ENCODE data around the gene ZNF281.

ZNF281 gene

DNA sequence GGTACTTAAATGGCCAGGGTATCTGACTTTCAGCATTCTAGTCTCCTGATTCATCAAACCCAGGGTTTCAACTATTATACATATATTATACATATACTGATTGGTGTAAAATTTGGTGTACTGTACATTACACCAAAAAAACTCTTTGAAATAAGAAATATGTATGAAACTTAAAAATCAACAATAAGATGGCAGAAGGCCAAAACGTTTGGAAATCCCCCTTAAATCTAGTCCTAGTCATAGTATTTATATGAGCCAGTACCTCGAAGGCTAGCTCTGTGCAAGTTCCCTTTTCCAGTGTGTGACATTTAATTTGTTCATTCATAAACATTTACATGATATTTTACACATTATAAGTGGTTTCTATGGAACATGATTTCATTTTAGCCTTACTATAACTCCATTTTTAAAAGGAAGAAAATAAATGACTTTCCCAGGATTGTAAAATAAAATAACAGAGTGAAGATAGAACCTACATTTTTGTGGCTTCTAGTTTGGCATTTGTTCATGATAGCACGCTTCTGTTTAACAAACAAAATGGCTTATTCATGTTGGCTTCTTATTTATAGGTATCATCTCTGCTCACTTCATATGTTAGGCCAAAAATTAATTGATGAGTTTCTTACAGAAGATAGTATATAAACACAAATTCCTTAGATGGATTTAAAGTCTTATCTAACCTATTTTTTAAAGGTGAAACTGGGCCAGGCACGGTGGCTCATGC lies 18.8 kb upstream of the ZNF281 start:
- TF ChIP-seq, protein P1, sequence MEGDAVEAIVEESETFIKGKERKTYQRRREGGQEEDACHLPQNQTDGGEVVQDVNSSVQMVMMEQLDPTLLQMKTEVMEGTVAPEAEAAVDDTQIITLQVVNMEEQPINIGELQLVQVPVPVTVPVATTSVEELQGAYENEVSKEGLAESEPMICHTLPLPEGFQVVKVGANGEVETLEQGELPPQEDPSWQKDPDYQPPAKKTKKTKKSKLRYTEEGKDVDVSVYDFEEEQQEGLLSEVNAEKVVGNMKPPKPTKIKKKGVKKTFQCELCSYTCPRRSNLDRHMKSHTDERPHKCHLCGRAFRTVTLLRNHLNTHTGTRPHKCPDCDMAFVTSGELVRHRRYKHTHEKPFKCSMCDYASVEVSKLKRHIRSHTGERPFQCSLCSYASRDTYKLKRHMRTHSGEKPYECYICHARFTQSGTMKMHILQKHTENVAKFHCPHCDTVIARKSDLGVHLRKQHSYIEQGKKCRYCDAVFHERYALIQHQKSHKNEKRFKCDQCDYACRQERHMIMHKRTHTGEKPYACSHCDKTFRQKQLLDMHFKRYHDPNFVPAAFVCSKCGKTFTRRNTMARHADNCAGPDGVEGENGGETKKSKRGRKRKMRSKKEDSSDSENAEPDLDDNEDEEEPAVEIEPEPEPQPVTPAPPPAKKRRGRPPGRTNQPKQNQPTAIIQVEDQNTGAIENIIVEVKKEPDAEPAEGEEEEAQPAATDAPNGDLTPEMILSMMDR (IDR thresholded peaks at IDR 0.05; ENCODE audit: low read depth, low read length): no peak
- no peak for DNase-seq (ENCODE audit: extremely low read depth, low read depth)

DNA sequence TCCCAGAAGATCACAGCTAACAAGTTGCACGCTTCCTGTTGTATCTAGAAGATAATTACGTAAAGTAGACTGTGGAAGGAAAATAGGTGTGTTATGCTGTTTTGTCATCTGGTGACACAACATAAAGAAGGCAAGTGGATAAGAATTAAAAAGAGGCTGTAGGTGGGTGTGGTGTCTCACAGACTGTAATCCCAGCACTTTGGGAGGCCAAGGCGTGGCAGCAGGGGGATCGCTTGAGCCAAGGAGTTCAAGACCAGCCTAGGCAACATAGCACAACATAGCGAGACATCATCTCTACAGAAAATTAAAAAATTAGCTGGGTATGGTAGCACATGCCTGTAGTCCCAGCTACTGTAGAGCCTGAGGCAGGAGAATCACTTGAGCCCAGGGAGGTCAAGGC lies 17.9 kb upstream of the ZNF281 start:
- TF ChIP-seq, protein P1 (IDR thresholded peaks at IDR 0.05; ENCODE audit: low read depth, low read length): no peak

GRCh38 chr1:200426196-200426595 lies 16.4 kb upstream of the ZNF281 start:
- no peak for DNase-seq (ENCODE audit: extremely low read depth, low read depth)
- TF ChIP-seq, protein P1 (IDR thresholded peaks at IDR 0.05; ENCODE audit: low read depth, low read length): no peak

More for the DNA sequence above, 17.9 kb upstream of the ZNF281 start:
- DNase-seq (ENCODE audit: extremely low read depth, low read depth): no peak

DNA sequence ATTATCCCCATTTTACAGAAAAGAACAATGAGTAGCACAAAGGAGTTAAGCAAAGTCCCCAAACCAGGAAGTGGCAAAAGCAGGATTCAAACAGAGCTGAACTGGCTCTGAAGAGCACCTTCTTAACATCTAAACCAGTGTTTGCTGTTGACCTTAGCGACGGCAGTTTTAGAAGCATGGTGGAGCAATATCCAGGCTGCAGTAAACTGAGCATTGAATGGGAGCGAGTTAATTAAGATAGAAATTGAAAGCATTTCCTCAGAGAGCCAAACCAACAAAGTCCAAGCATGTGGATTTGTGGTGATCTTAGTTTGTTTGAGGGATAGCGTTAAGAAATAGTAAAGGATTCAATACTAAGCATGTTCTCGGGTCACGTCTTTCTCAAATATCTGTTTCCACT lies 13.4 kb upstream of the ZNF281 start:
- no peak for DNase-seq (ENCODE audit: extremely low read depth, low read depth)
- TF ChIP-seq, protein P1 (IDR thresholded peaks at IDR 0.05; ENCODE audit: low read depth, low read length): no peak

DNA sequence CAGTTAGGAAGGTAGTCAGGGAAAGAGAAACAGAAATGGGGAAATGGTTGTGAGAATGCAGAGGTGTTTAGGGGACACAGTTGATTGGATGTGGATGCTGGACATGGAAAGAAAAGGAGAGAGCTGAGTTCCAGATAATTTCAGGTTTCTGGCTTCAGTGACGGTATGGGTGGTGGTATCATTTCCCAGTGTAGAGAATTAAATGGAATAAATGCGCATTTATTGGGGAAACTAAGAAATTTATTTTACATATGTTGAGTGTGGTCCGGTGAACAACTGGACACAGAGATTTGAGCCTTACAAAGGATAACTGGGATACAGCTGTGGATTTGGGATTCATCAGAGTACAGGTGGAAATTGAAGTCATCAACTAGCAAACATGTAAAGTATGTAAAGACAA lies 12.4 kb upstream of the ZNF281 start:
- no peak for DNase-seq (ENCODE audit: extremely low read depth, low read depth)
- TF ChIP-seq, protein P1 (IDR thresholded peaks at IDR 0.05; ENCODE audit: low read depth, low read length): no peak

GRCh38 chr1:200415789-200416593 lies 6.2 kb upstream of the ZNF281 start:
- TF ChIP-seq, protein P1 (IDR thresholded peaks at IDR 0.05; ENCODE audit: low read depth, low read length): no peak
- DNase-seq (ENCODE audit: extremely low read depth, low read depth): peak; percentile 90

- TF ChIP-seq, protein P1 (IDR thresholded peaks at IDR 0.05; ENCODE audit: low read depth, low read length): no peak
- no peak for DNase-seq (ENCODE audit: extremely low read depth, low read depth)
Observed at GRCh38 chr1:200415227-200415626, 5.4 kb upstream of the ZNF281 start.
